NCI-H345 treated with DMSO at 0.1 percent for 48 hours (cell line): ENCODE data around the gene KCNMB2.

Experiments used
- DNase-seq: peaks from one replicate; lab custom pipeline; 2025; ENCODE audit not compliant: unreplicated experiment; lab: John Stamatoyannopoulos, UW

The KCNMB2 gene

GRCh38 chr3:178748874-178749273 lies 212.6 kb downstream of the KCNMB2 start:
- no peak for DNase-seq

GRCh38 chr3:178749471-178749870 lies 213.2 kb downstream of the KCNMB2 start:
- DNase-seq = no peak

- no peak for DNase-seq
Observed at GRCh38 chr3:178750639-178751300, 214.5 kb downstream of the KCNMB2 start.

- no peak for DNase-seq
Observed at GRCh38 chr3:178752843-178753242, 216.6 kb downstream of the KCNMB2 start.

- DNase-seq = no peak
Observed at GRCh38 chr3:178754852-178755510, 218.7 kb downstream of the KCNMB2 start.

- DNase-seq = no peak
Observed at GRCh38 chr3:178761024-178761423, 224.8 kb downstream of the KCNMB2 start.

GRCh38 chr3:178761461-178761860 lies 225.2 kb downstream of the KCNMB2 start:
- DNase-seq = no peak

GRCh38 chr3:178762385-178762784 lies 226.1 kb downstream of the KCNMB2 start:
- no peak for DNase-seq

- no peak for DNase-seq
Observed at GRCh38 chr3:178765472-178765871, 229.2 kb downstream of the KCNMB2 start.

- no peak for DNase-seq
Observed at GRCh38 chr3:178767581-178767980, 231.3 kb downstream of the KCNMB2 start.

GRCh38 chr3:178768072-178768864 lies 232.0 kb downstream of the KCNMB2 start:
- no peak for DNase-seq

GRCh38 chr3:178771511-178771910 lies 235.3 kb downstream of the KCNMB2 start:
- no peak for DNase-seq

- DNase-seq = no peak
Observed at GRCh38 chr3:178772746-178773145, 236.5 kb downstream of the KCNMB2 start.

GRCh38 chr3:178773358-178773757 lies 237.1 kb downstream of the KCNMB2 start:
- DNase-seq = no peak

GRCh38 chr3:178777718-178778411 lies 241.6 kb downstream of the KCNMB2 start:
- no peak for DNase-seq

GRCh38 chr3:178778589-178778988 lies 242.4 kb downstream of the KCNMB2 start:
- no peak for DNase-seq

- DNase-seq = no peak
Observed at GRCh38 chr3:178785961-178786360, 249.7 kb downstream of the KCNMB2 start.

GRCh38 chr3:178787960-178788359 lies 251.7 kb downstream of the KCNMB2 start:
- DNase-seq = no peak

- DNase-seq = no peak
Observed at GRCh38 chr3:178794711-178795110, 258.5 kb downstream of the KCNMB2 start.

GRCh38 chr3:178795349-178795748 lies 259.1 kb downstream of the KCNMB2 start:
- no peak for DNase-seq

- no peak for DNase-seq
Observed at GRCh38 chr3:178802259-178802658, 266.0 kb downstream of the KCNMB2 start.
